Measurements from ENCODE around the gene METTL23. TPM values are rescaled to one million over a fixed set of nuclear protein-coding genes. Genes with fewer than 3 reads are reported as not detected.

The METTL23 gene
- total and polyA plus RNA-seq, 11 donors: 22.1 to 33.7 (median 24.0) TPM

DNA sequence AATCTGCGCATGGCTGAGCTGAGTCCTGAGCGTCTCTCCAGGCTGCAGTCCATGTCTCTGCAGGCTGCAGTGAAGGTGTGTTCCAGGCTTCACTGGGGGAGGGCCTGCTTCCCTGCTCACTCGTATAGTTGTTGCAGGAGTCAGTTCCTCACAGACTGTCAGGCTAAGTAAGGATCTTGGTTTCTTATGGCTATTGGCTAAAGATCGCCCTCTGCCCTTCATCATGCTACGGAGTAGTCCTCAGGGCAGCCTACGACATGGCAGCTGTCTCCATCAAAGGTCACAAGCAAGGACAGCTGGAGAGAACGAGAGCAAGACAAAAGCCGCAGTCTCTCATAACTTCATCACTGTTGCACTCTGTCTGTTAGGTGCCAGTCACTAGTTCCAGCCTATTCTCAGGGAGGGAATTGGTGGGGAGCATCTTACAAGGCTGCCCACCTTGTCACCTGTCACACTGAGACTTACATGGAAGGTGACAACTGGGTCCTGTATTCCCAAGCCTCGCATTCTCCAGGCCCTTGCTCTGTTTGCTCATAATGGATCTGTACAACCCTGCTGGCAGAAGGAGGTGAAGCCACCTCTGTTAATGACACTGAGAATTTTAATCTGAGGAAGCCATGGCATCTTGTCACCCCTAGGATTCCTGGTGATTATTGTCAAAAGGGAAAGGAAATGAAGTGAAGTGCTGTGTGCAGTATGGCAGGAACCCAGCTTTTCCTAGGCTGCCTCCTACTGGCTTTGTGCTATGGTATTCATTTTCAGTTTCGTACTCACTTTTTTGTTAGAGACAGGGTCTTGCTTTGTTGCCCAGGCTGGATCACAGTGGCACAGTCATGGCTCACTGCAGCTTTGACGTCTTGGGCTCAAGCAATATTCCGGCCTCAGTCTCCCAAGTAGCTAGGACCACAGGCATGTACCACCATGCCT, 54.7 kb downstream of the METTL23 start:
- intact Hi-C loops (cut with DNase I): loop anchor here in 1 of 10 donors (5.0 kb wide), 1 partner anchor 54 kb away; the partner anchor contains the start of genes JMJD6 and METTL23
- Histone ChIP-seq H3K9me3 (no peaks in the 10 kb centered on the region), H3K36me3 (peaks cover 0 to 92% (median 66%) of the 10 kb centered on the region in 9 donors), H3K27ac (no peak overlapping the region), H3K4me3 (no peak overlapping the region), H3K27me3 (no peaks in the 10 kb centered on the region), H3K4me1 (no peaks in the 10 kb centered on the region)
- no peak for TF ChIP-seq POLR2A (IDR thresholded peaks at IDR 0.05)
- TF ChIP-seq CTCF (IDR thresholded peaks at IDR 0.05): peak in 1 of 12 donors; percentile 10
- 81 to 88% (median 82%) methylated on average over 12 of the region's 12 CpGs for WGBS, 4 donors
- DNase-seq (no peak), ATAC-seq (peak in 1 of 4 donors; percentile 36)

- TF ChIP-seq POLR2A (IDR thresholded peaks at IDR 0.05) (no peak), CTCF (IDR thresholded peaks at IDR 0.05) (no peak)
- peaks cover 0 to 77% (median 47%) of the 10 kb centered on the region in 9 donors for H3K36me3 ChIP-seq
- intact Hi-C loops (cut with DNase I): loop anchor here in 1 of 10 donors (5.0 kb wide), 1 partner anchor 56 kb away; the partner anchor contains the start of genes JMJD6 and METTL23
- H3K4me1 ChIP-seq: peaks cover 0 to 7% (median 0%) of the 10 kb centered on the region in 12 donors
- DNase-seq (no peak), ATAC-seq (no peak)
- H3K27ac ChIP-seq: no peak overlapping the region
- WGBS, 4 donors: 77 to 82% (median 78%) methylated on average over 5 of the region's 5 CpGs
- no peaks in the 10 kb centered on the region for H3K9me3 ChIP-seq
- H3K4me3 ChIP-seq: no peak overlapping the region
- H3K27me3 ChIP-seq: no peaks in the 10 kb centered on the region
Measured at GRCh38 chr17:76783146-76783545, 56.5 kb downstream of the METTL23 start.

MicroRNAs encoded within 50 kb of the gene (microRNA counts, 767-probe panel; counts per million panel counts)
- 0 to 71.6 counts per million in 2 donors for microRNA hsa-miR-636

Small RNA genes within 50 kb of the gene (microRNA-seq; reads per million reads assigned to microRNA genes)
- gene MIR636: 1.2 to 5.4 (median 2.4) reads per million in 4 donors

Other genes with a start within 250 kb of the METTL23 start
- gene RHBDF2, start 225.4 kb upstream of the METTL23 start, total RNA-seq: 10 to 100 TPM in 7 of 9 donors, 1 to 10 TPM in 2; 6.3 to 49.4 (median 14.1) TPM
- gene RHBDF2, start 225.4 kb upstream of the METTL23 start, polyA plus RNA-seq: 10 to 100 TPM; 11.7 to 18.3 TPM
- 10 to 100 TPM; 11.8 to 37.9 (median 21.9) TPM for gene CYGB, start 189.1 kb upstream of the METTL23 start, total RNA-seq
- 10 to 100 TPM; 16.7 to 25.9 TPM for gene CYGB, start 189.1 kb upstream of the METTL23 start, polyA plus RNA-seq
- 1 to 10 TPM; 1.1 to 4.9 (median 2.7) TPM for gene PRCD, start 186.8 kb upstream of the METTL23 start, total RNA-seq
- gene PRCD, start 186.8 kb upstream of the METTL23 start, polyA plus RNA-seq: 1 to 10 TPM; 1.2 to 7.6 TPM
- 1 to 10 TPM; 3.3 to 7.8 (median 5.6) TPM for gene ST6GALNAC2, start 141.0 kb upstream of the METTL23 start, total RNA-seq
- gene ST6GALNAC2, start 141.0 kb upstream of the METTL23 start, polyA plus RNA-seq: 1 to 10 TPM; 2.1 to 2.3 TPM
- gene ST6GALNAC1, start 83.1 kb upstream of the METTL23 start, total RNA-seq: 10 to 100 TPM in 1 of 9 donors, 1 to 10 TPM in 8; 1.7 to 10.3 (median 3.5) TPM
- gene ST6GALNAC1, start 83.1 kb upstream of the METTL23 start, polyA plus RNA-seq: 1 to 10 TPM; 3.1 to 4.2 TPM
- 100 to 1,000 TPM; 270 to 539 (median 466) TPM for gene MXRA7, start 15.9 kb upstream of the METTL23 start, total RNA-seq
- gene MXRA7, start 15.9 kb upstream of the METTL23 start, polyA plus RNA-seq: 100 to 1,000 TPM; 240 to 245 TPM
- gene JMJD6, start 233 bp upstream of the METTL23 start, total RNA-seq: 10 to 100 TPM; 32.4 to 67.0 (median 39.1) TPM
- gene JMJD6, start 233 bp upstream of the METTL23 start, polyA plus RNA-seq: 10 to 100 TPM; 30.1 to 75.6 TPM
- gene SRSF2, start 10.5 kb downstream of the METTL23 start, total RNA-seq: 100 to 1,000 TPM in 3 of 9 donors, 10 to 100 TPM in 6; 67.0 to 155 (median 79.5) TPM
- 10 to 100 TPM; 69.1 to 88.6 TPM for gene SRSF2, start 10.5 kb downstream of the METTL23 start, polyA plus RNA-seq
- gene MFSD11, start 11.3 kb downstream of the METTL23 start, total RNA-seq: 10 to 100 TPM; 20.6 to 36.5 (median 27.9) TPM
- gene MFSD11, start 11.3 kb downstream of the METTL23 start, polyA plus RNA-seq: 10 to 100 TPM; 14.3 to 14.7 TPM
- gene MGAT5B, start 141.6 kb downstream of the METTL23 start, total RNA-seq: under 1 TPM in 4 of 9 donors, not detected in 5; 0.13 to 0.21 (median 0.15) TPM
- under 1 TPM in 1 of 2 donors, not detected in 1; 0.07 TPM for gene MGAT5B, start 141.6 kb downstream of the METTL23 start, polyA plus RNA-seq